COLO829 (cell line): ENCODE measurements around the gene CHAF1B.

Source experiments
- DNase-seq: peaks from one replicate; pipeline ENCODE4 v3.0.0; 2012; ENCODE audit warnings: low spot score

Gene CHAF1B

GRCh38 chr21:36463991-36464390 is 78.8 kb downstream of the CHAF1B start:
- no peak for DNase-seq

DNA sequence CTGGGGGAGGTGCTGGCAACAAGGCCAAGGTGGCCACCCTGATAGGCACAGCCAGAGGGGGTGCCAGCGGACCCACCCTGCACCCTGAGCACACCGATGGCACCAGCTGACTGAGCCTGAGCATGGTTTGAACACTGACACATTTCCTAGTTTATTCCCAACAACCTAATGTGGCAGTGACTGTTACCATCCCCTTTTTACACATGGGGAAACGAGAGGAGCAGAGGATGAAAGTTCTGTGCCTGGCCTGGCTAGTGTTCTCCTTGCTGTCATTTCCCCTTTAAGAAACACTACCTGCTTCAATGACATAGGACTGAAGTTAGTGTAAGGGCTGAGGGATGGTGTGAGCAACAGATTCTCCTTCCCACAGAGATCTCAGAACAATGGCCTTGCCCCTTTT is 79.4 kb downstream of the CHAF1B start:
- no peak for DNase-seq

- no peak for DNase-seq
These were observed 80.3 kb downstream of the CHAF1B start for GRCh38 chr21:36465478-36465877.

DNA sequence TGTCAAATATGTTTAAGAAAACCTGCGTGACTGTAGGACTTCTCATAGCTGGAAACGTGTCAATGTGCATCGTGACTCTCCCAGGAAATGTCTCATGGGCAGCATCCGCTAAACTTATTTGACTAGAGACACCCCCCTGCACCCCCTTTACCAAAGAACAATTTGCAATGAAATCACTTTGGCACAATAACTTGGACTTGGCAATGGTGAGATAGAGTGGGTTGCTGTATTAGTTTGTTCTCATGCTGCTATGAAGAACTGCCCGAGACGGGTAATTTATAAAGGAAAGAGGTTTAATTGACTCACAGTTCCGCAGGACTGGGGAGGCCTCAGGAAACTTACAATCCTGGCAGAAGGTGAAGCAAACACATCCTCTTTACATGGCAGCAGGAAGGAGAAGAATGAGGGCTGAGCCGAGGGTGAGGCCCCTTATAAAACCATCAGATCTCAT is 80.9 kb downstream of the CHAF1B start:
- DNase-seq: no peak
